Left lung (tissue), 10 donors: ENCODE results near the gene C1orf87. TPM values are rescaled to one million over a fixed set of nuclear protein-coding genes. Genes with fewer than 3 reads are reported as not detected.

Experiments used
- ATAC-seq: fragments of 200-7000 bp; cut with Tn5 transposase; one replicate; pipeline ENCODE4 v1.9.1; 2020; ENCODE audit warnings: moderate library complexity
- DNase-seq, 4 donors: peaks; one replicate each; pipeline ENCODE4 v3.0.0-alpha.2; 2013 to 2020
- H3K27ac ChIP-seq, 2 donors: fragments of 200-600 bp; sonication (generic) in 1 of 2; one replicate each; pipeline versions ENCODE4 v1.5.0 to v1.8.0; 2020 to 2021
- H3K27me3 ChIP-seq, 2 donors: fragments of 200-600 bp; sonication (generic) in 1 of 2; one replicate each; pipeline versions ENCODE4 v1.5.0 to v1.8.0; 2020 to 2021
- H3K36me3 ChIP-seq, 2 donors: fragments of 200-600 bp; sonication (generic) in 1 of 2; one replicate each; pipeline versions ENCODE4 v1.5.0 to v1.8.0; 2020 to 2021
- H3K4me1 ChIP-seq, 2 donors: fragments of 200-600 bp; one replicate each; pipeline ENCODE4 v1.8.0; 2021
- H3K4me3 ChIP-seq, 2 donors: fragments of 200-600 bp; sonication (generic) in 1 of 2; one replicate each; pipeline versions ENCODE4 v1.5.0 to v1.8.0; 2020 to 2021; ENCODE audit warnings: mild to moderate bottlenecking in 1 of 2
- H3K9me3 ChIP-seq, 2 donors: fragments of 200-600 bp; sonication (generic) in 1 of 2; one replicate each; pipeline versions ENCODE4 v1.5.0 to v1.8.0; 2020 to 2021
- intact Hi-C, 2 donors: fragments of 100-400 bp; cut with DNase I; formaldehyde crosslinking; loops; one replicate each; pipeline versions ENCODE4 v1.11.2 to v1.14.2; 2022
- polyA plus RNA-seq, 6 donors: library from polyadenylated mRNA; unstranded; fragments of 120-200 nt; gene quantifications; one replicate each; pipeline ENCODE4 v1.2.1, GENCODE V29; 2013; ENCODE audit not compliant: insufficient read length in 6 of 6
- total RNA-seq, 2 donors: library from RNA; stranded (reverse); fragmentation: NEBNext Ultra II Directional; extraction: Animal tissue kit (Norgen Biotek cat#: 25700); gene quantifications; one replicate each; pipeline ENCODE4 v1.2.1, GENCODE V29; 2021
- TF ChIP-seq, protein P1 (sequence below), 2 donors: fragments of 200-600 bp; sonication (generic) in 1 of 2; IDR thresholded peaks; one replicate each; pipeline versions ENCODE4 v1.5.0 to v1.8.0; 2021; ENCODE audit warnings: antibody characterized with exemption in 2 of 2
- donor health status: DM: no; HTN: yes; CAD: no.
- donor health status: DM: no; HTN: no; CAD: no.

The C1orf87 gene
- total and polyA plus RNA-seq, 8 donors = 0.44 to 4.0 (median 2.4) TPM

DNA sequence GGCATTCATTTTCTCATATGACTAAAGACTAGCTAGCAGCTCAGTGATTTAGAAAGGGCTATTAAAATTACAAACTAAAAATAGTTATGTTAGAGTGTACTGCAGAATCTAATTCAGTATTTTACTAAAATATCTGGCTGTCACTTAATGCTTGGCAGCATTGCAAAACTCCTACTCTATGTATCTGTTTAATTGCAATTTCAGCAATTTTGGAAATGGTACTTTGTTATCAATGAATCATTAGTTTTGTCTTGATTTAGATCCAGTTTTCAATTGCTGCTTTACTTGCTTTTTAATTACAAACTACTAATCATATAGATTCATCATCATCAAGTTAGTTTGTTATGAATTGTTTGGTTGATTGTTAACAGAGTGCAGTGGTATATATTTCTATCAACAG is 19.2 kb downstream of the C1orf87 start:
- no peak overlapping the region for H3K4me3 ChIP-seq
- H3K36me3 ChIP-seq = no peaks in the 10 kb centered on the region
- ATAC-seq (no peak), DNase-seq (no peak)
- peaks cover 0 to 10% of the 10 kb centered on the region in 2 donors for H3K9me3 ChIP-seq
- no peaks in the 10 kb centered on the region for H3K27me3 ChIP-seq
- TF ChIP-seq, protein P1, sequence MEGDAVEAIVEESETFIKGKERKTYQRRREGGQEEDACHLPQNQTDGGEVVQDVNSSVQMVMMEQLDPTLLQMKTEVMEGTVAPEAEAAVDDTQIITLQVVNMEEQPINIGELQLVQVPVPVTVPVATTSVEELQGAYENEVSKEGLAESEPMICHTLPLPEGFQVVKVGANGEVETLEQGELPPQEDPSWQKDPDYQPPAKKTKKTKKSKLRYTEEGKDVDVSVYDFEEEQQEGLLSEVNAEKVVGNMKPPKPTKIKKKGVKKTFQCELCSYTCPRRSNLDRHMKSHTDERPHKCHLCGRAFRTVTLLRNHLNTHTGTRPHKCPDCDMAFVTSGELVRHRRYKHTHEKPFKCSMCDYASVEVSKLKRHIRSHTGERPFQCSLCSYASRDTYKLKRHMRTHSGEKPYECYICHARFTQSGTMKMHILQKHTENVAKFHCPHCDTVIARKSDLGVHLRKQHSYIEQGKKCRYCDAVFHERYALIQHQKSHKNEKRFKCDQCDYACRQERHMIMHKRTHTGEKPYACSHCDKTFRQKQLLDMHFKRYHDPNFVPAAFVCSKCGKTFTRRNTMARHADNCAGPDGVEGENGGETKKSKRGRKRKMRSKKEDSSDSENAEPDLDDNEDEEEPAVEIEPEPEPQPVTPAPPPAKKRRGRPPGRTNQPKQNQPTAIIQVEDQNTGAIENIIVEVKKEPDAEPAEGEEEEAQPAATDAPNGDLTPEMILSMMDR (IDR thresholded peaks at IDR 0.05) = no peak
- no peaks in the 10 kb centered on the region for H3K4me1 ChIP-seq
- intact Hi-C loops = no loop called here
- no peak overlapping the region for H3K27ac ChIP-seq

- intact Hi-C loops = no loop called here
- Histone ChIP-seq H3K9me3 (peaks cover 0 to 19% of the 10 kb centered on the region in 2 donors), H3K4me3 (no peak overlapping the region), H3K27me3 (no peaks in the 10 kb centered on the region), H3K36me3 (no peaks in the 10 kb centered on the region), H3K4me1 (no peaks in the 10 kb centered on the region), H3K27ac (no peak overlapping the region)
- no peak for ATAC-seq
- TF ChIP-seq, protein P1 (IDR thresholded peaks at IDR 0.05) = no peak
- DNase-seq = no peak
These were observed 21.0 kb downstream of the C1orf87 start for GRCh38 chr1:60052601-60053000.

DNA sequence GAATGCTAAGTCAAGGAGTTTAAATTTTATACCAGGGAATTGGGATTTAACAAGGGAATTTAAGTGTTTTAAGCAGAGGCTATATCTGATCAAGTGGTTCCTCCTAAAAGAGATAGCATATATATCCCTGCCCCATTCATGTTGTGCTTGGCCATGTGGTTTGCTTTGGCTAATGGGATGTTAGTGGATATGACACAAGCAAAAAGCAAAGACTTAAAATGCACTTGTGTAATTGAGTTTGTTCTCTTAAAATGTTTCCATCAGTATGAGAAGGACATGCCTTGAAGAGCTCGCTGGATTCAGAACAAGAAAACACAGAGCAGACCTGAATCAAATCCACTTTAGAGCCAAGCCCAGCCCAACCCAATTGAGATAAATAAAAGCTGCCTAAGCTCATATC is 22.4 kb downstream of the C1orf87 start:
- DNase-seq (no peak), ATAC-seq (no peak)
- Histone ChIP-seq H3K4me1 (no peaks in the 10 kb centered on the region), H3K27me3 (no peaks in the 10 kb centered on the region), H3K4me3 (no peak overlapping the region), H3K9me3 (peaks cover 0 to 19% of the 10 kb centered on the region in 2 donors), H3K36me3 (no peaks in the 10 kb centered on the region), H3K27ac (no peak overlapping the region)
- intact Hi-C loops = no loop called here
- TF ChIP-seq, protein P1 (IDR thresholded peaks at IDR 0.05) = no peak

DNA sequence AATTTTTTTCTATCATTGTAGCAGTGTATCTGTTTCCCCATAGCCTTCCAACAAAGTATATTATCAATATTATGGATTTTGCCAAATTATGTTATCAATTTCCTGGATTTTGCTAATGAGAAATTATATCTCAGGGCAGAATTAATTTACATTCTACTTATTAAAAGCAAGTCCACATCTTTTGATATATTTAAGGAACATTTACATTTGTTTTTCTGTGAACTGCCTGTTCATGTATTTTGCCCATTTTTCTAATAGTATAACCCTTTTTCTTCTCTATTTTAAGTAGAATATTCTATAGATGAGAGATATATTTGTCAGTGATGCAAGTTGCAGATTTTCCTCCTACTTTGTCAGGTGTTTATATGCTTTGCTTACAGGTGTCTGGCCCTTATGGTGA is 24.4 kb downstream of the C1orf87 start:
- Histone ChIP-seq H3K27ac (no peak overlapping the region), H3K4me3 (no peak overlapping the region), H3K27me3 (no peaks in the 10 kb centered on the region), H3K4me1 (peaks cover 0 to 4% of the 10 kb centered on the region in 2 donors), H3K9me3 (peaks cover 0 to 19% of the 10 kb centered on the region in 2 donors), H3K36me3 (no peaks in the 10 kb centered on the region)
- intact Hi-C loops = no loop called here
- no peak for DNase-seq
- TF ChIP-seq, protein P1 (IDR thresholded peaks at IDR 0.05) = no peak
- no peak for ATAC-seq

GRCh38 chr1:60044881-60045280 is 28.7 kb downstream of the C1orf87 start:
- ATAC-seq = no peak
- intact Hi-C loops = no loop called here

More at GRCh38 chr1:60044881-60045280, 28.7 kb downstream of the C1orf87 start:
- TF ChIP-seq, protein P1 (IDR thresholded peaks at IDR 0.05) = no peak
- Histone ChIP-seq H3K9me3 (peaks cover 0 to 12% of the 10 kb centered on the region in 2 donors), H3K4me3 (no peak overlapping the region), H3K27me3 (no peaks in the 10 kb centered on the region), H3K4me1 (peaks cover 0 to 4% of the 10 kb centered on the region in 2 donors), H3K36me3 (no peaks in the 10 kb centered on the region), H3K27ac (no peak overlapping the region)
- no peak for DNase-seq
